Natural killer cell (primary cell): ENCODE data around the gene CCZ1. TPM values are rescaled to one million over a fixed set of nuclear protein-coding genes. Genes with fewer than 3 reads are reported as not detected.
"Not testable (repeated sequence)": the region's sequence is repeated elsewhere in the genome, so short reads cannot be mapped to it uniquely, and the experiment has no call there.

ENCODE experiments used
- ATAC-seq, 3 donors: fragments of 150-1000 bp in 2 of 3; fragments of 200-7000 bp in 1 of 3; cut with Tn5 transposase; 1 replicate in 1 of 3; 2 replicates in 2 of 3; pipeline ENCODE4 v1.10.0; 2021; ENCODE audit warnings: mild to moderate bottlenecking in 2 of 3, moderate library complexity in 2 of 3
- DNase-seq, 2 donors: peaks; one replicate each; pipeline versions ENCODE4 v3.0.0 to v3.0.0-alpha.2; 2013 to 2021; ENCODE audit warnings: mixed read lengths in 1 of 2
- H3K27ac ChIP-seq: one replicate; pipeline ENCODE4 v1.5.1; 2013; ENCODE audit warnings: mild to moderate bottlenecking, low read length
- H3K27me3 ChIP-seq: one replicate; pipeline ENCODE4 v1.6.1; 2013; ENCODE audit warnings: low read length; ENCODE audit not compliant: control insufficient read depth, insufficient read depth
- H3K36me3 ChIP-seq: one replicate; pipeline ENCODE4 v1.6.1; 2013; ENCODE audit warnings: low read length; ENCODE audit not compliant: control insufficient read depth, insufficient read depth
- H3K4me1 ChIP-seq: one replicate; pipeline ENCODE4 v1.6.1; 2013; ENCODE audit warnings: low read length; ENCODE audit not compliant: control insufficient read depth, insufficient read depth
- H3K4me3 ChIP-seq: one replicate; pipeline ENCODE4 v1.5.1; 2013; ENCODE audit warnings: low read length
- H3K9me3 ChIP-seq: one replicate; pipeline ENCODE4 v1.6.1; 2013; ENCODE audit warnings: low read length; ENCODE audit not compliant: control insufficient read depth, insufficient read depth
- H3K27ac Mint-ChIP-seq, 2 donors: one replicate each; pipeline ENCODE4 v1.8.0; 2022; ENCODE audit warnings: mild to moderate bottlenecking in 2 of 2, mixed read lengths in 2 of 2, moderate library complexity in 1 of 2
- H3K27me3 Mint-ChIP-seq, 2 donors: one replicate each; pipeline ENCODE4 v1.8.0; 2022; ENCODE audit warnings: low read depth in 2 of 2, mixed read lengths in 2 of 2
- H3K36me3 Mint-ChIP-seq: one replicate; pipeline ENCODE4 v1.8.0; 2022; ENCODE audit warnings: mixed read lengths
- H3K4me1 Mint-ChIP-seq, 2 donors: one replicate each; pipeline ENCODE4 v1.8.0; 2022; ENCODE audit warnings: mixed read lengths in 2 of 2
- H3K4me3 Mint-ChIP-seq: one replicate; pipeline ENCODE4 v1.8.0; 2022; ENCODE audit warnings: mild to moderate bottlenecking, moderate library complexity, mixed read lengths
- H3K9me3 Mint-ChIP-seq, 2 donors: one replicate each; pipeline ENCODE4 v1.8.0; 2022; ENCODE audit warnings: mixed read lengths in 2 of 2
- CTCF ChIP-seq: fragments of 200-600 bp; IDR thresholded peaks from one replicate; pipeline ENCODE4 v1.8.0; 2022; ENCODE audit warnings: antibody characterized with exemption
- WGBS: methylation state at CpG from one replicate; pipeline ENCODE4 v1.1.7; 2013; ENCODE audit warnings: missing lambda C conversion rate; ENCODE audit not compliant: insufficient coverage; 5-methylcytosine and 5-hydroxymethylcytosine counted together
- intact Hi-C: fragments of 100-400 bp; cut with micrococcal nuclease; formaldehyde crosslinking; loops from one replicate; pipeline ENCODE4 v1.14.2; 2022
- total RNA-seq, 4 donors: library from RNA; stranded (reverse); fragments of 120-200 nt in 1 of 4; gene quantifications; one replicate each; pipeline versions ENCODE4 v1.2.3 to v1.2.4, GENCODE V29; 2013 to 2022

The CCZ1 gene
- total RNA-seq, 3 donors from 2014 or later (not counting 1 experiment from before 2014, with no cell fraction given) = 81.4 to 114 (median 112) TPM

DNA sequence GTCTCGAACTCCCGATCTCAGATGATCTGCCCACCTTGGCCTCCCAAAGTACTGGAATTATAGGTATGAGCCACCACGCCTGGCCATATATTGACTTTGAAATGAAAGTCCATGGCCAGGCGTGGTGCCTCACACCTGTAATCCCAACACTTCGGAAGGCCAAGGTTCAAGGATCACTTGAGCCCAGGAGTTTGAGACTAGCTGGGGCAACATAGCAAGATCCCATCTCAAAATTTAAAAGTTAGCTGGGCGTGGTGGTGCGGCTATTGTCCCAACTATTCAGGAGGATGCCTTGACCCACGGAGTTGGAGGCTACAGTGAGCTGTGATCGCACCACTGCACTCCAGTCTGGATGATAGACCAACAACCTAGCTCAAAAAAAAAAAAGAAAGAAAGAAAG is 6.0 kb upstream of the CCZ1 start:
- TF ChIP-seq CTCF = no peak
- Mint-ChIP-seq H3K36me3 (no peaks in the 10 kb centered on the region), H3K4me3 (no peak overlapping the region), H3K27ac (no peak overlapping the region), H3K4me1 (no peaks in the 10 kb centered on the region), H3K27me3 (no peaks in the 10 kb centered on the region), H3K9me3 (no peaks in the 10 kb centered on the region)
- Histone ChIP-seq H3K27me3 (no peaks in the 10 kb centered on the region), H3K4me3 (no peak overlapping the region), H3K4me1 (no peaks in the 10 kb centered on the region), H3K9me3 (no peaks in the 10 kb centered on the region), H3K27ac (no peak overlapping the region), H3K36me3 (no peaks in the 10 kb centered on the region)
- 96% methylated on average over 9 of the region's 9 CpGs for WGBS
- intact Hi-C loops = no loop called here
- no peak for DNase-seq
- ATAC-seq = no peak

DNA sequence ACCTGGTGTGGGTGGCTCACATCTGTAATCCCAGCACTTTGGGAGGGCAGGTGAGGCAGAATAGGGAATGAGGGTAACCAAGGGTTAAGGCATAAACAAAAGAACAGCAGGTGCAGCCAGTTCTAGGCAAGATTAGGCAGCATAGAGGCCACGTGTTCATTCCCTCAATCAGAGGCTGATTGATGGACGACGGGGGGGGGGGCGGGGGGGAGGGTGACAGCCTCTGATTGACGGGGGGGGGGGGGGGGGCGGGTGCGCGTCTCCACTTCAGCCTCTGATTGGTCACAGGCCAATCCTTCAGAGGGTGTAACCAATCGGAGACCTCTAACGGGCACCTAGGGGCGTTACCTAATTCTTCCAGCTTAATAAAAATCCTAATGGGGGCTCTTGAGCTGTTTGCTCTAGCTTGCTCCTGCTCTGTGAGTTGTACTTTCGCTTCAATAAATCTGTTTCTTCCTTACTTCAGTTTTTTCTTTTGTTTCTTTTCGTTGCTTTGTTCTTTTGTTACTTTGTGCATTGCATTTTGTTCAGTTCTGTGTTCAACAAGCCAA is 1.1 kb upstream of the CCZ1 start:
- H3K4me1 Mint-ChIP-seq, H3K9me3 ChIP-seq, DNase-seq, H3K27me3 Mint-ChIP-seq, intact Hi-C loops, ATAC-seq, H3K9me3 Mint-ChIP-seq, H3K27me3 ChIP-seq, H3K36me3 Mint-ChIP-seq, H3K4me1 ChIP-seq, H3K27ac ChIP-seq, H3K4me3 ChIP-seq, H3K36me3 ChIP-seq: not testable (repeated sequence)
- WGBS = 98% methylated on average over 5 of the region's 13 CpGs
- Mint-ChIP-seq H3K27ac (peak overlapping the region in 1 of 2 donors; percentile 34), H3K4me3 (peak overlapping the region; percentile 77)

- H3K27ac Mint-ChIP-seq, intact Hi-C loops, H3K4me3 ChIP-seq, H3K27me3 ChIP-seq, DNase-seq, H3K4me3 Mint-ChIP-seq, H3K4me1 ChIP-seq, H3K9me3 Mint-ChIP-seq, H3K9me3 ChIP-seq, H3K36me3 ChIP-seq, H3K27me3 Mint-ChIP-seq, H3K36me3 Mint-ChIP-seq, ATAC-seq, H3K4me1 Mint-ChIP-seq, H3K27ac ChIP-seq: not testable (repeated sequence)
- WGBS = 98% methylated on average over 5 of the region's 6 CpGs
Observed at GRCh38 chr7:5903002-5903401, 4.5 kb downstream of the CCZ1 start.

GRCh38 chr7:5904726-5905125 is 6.2 kb downstream of the CCZ1 start:
- H3K9me3 ChIP-seq, DNase-seq, ATAC-seq, H3K27me3 ChIP-seq, H3K4me3 ChIP-seq, H3K4me1 ChIP-seq, H3K27me3 Mint-ChIP-seq, H3K27ac Mint-ChIP-seq, intact Hi-C loops, H3K36me3 ChIP-seq, H3K4me1 Mint-ChIP-seq, H3K9me3 Mint-ChIP-seq, H3K36me3 Mint-ChIP-seq, H3K4me3 Mint-ChIP-seq, H3K27ac ChIP-seq: not testable (repeated sequence)
- WGBS = no CpG with 5 or more reads among the region's 5 CpGs

GRCh38 chr7:5908835-5909234 is 10.3 kb downstream of the CCZ1 start:
- H3K4me3 ChIP-seq, H3K36me3 Mint-ChIP-seq, H3K27me3 Mint-ChIP-seq: not testable (repeated sequence)

DNA sequence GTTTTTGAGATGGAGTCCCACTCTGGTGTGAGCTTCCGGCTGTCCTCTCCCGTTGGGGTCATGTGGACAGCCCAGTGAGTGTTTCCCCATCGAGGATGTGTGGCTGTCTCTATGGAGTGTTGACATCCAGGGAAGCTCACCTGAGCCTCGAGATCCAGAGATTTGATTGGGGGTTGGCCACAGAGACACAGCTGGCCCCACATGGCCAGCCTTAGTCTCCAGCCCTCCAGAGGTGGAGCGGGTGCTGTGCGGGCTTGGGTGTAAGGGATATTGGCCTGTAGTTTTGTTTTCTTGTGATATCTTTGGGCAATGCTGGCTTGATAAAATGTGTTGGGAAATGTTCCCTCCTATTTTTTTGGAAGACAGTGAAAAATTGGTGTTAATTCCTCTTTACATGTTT is 18.0 kb downstream of the CCZ1 start:
- H3K27ac ChIP-seq, H3K4me1 ChIP-seq, H3K4me3 ChIP-seq, H3K9me3 Mint-ChIP-seq, DNase-seq, ATAC-seq, H3K4me1 Mint-ChIP-seq, H3K36me3 ChIP-seq, H3K27ac Mint-ChIP-seq, H3K9me3 ChIP-seq, H3K36me3 Mint-ChIP-seq, H3K27me3 ChIP-seq, H3K27me3 Mint-ChIP-seq, H3K4me3 Mint-ChIP-seq, intact Hi-C loops: not testable (repeated sequence)
- WGBS = no CpG with 5 or more reads among the region's 6 CpGs

More at GRCh38 chr7:5908835-5909234, 10.3 kb downstream of the CCZ1 start:
- ATAC-seq, H3K27ac Mint-ChIP-seq, H3K27me3 ChIP-seq, H3K9me3 Mint-ChIP-seq, intact Hi-C loops, H3K4me3 Mint-ChIP-seq, H3K9me3 ChIP-seq, DNase-seq, H3K4me1 ChIP-seq, H3K4me1 Mint-ChIP-seq, H3K27ac ChIP-seq: not testable (repeated sequence)
- 100% methylated on average over 2 of the region's 6 CpGs for WGBS
- peaks cover 11% of the 10 kb centered on the region for H3K36me3 ChIP-seq

DNA sequence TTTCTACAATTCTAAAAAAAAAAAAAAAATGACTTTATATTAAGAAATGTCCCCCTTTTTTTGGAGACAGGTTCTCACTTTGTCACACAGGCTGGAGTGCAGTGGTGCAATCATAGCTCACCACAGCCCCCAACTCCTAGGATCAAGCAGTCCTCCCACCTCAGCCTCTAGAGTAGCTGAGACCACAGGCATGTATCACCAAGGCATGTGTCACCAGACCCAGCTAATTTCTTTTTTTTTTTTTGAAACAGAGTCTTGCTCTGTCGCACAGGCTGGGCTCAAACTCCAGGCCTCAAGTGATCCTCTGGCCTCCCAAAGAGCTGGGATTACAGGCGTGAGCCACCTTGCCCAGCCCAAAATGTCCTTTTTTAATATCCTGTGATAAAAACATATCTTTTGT is 25.6 kb downstream of the CCZ1 start:
- H3K36me3 Mint-ChIP-seq, H3K27ac Mint-ChIP-seq, DNase-seq, H3K27ac ChIP-seq, H3K4me1 Mint-ChIP-seq, ATAC-seq, H3K27me3 ChIP-seq, H3K9me3 ChIP-seq, H3K4me3 Mint-ChIP-seq, H3K36me3 ChIP-seq, H3K27me3 Mint-ChIP-seq, H3K9me3 Mint-ChIP-seq, H3K4me3 ChIP-seq, H3K4me1 ChIP-seq, intact Hi-C loops: not testable (repeated sequence)
- WGBS = no CpG with 5 or more reads among the region's 2 CpGs
